Measurements from ENCODE around the gene KIF3A. TPM values are rescaled to one million over a fixed set of nuclear protein-coding genes. Genes with fewer than 3 reads are reported as not detected.
"Not testable (repeated sequence)": the region's sequence is repeated elsewhere in the genome, so short reads cannot be mapped to it uniquely, and the experiment has no call there.

The KIF3A gene
- total RNA-seq, 1 donor: 5.6 TPM

- no peaks in the 10 kb centered on the region for H3K9me3 ChIP-seq (ENCODE audit: low read depth, low read length)
- H3K4me3 ChIP-seq (ENCODE audit: low read length): no peak overlapping the region
- H3K4me1 ChIP-seq (ENCODE audit: insufficient read depth, low read length): peaks cover 12% of the 10 kb centered on the region
- no peaks in the 10 kb centered on the region for H3K27me3 ChIP-seq (ENCODE audit: insufficient read depth, low read length)
These were observed 3.7 kb downstream of the KIF3A start for GRCh38 chr5:132733499-132734148.

DNA sequence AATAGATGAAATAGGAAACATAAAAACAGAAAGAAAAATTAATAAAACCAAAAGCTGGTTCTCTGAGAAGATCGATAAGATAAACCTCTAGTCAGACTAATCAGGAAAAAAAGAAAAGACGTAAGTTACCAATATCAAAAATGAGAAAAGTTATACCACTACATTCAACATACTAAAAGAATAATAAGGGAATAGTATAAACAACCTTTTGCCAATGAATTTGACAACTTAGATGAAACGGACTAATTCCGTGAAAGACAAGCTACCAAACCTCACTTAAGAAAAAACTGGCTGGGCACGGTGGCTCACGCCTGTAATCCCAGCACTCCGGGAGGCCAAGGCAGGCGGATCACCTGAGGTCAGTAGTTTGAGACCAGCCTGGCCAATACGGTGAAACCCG is 7.5 kb downstream of the KIF3A start:
- Histone ChIP-seq H3K9me3 (ENCODE audit: low read depth, low read length) (no peaks in the 10 kb centered on the region), H3K4me3 (ENCODE audit: low read length) (no peak overlapping the region), H3K27me3 (ENCODE audit: insufficient read depth, low read length) (no peaks in the 10 kb centered on the region)

GRCh38 chr5:132725745-132726144 is 11.6 kb downstream of the KIF3A start:
- Histone ChIP-seq H3K9me3 (ENCODE audit: low read depth, low read length) (no peaks in the 10 kb centered on the region), H3K4me3 (ENCODE audit: low read length) (no peak overlapping the region), H3K4me1 (ENCODE audit: insufficient read depth, low read length) (no peaks in the 10 kb centered on the region), H3K27me3 (ENCODE audit: insufficient read depth, low read length) (no peaks in the 10 kb centered on the region)

More for the DNA sequence above, 7.5 kb downstream of the KIF3A start:
- no peaks in the 10 kb centered on the region for H3K4me1 ChIP-seq (ENCODE audit: insufficient read depth, low read length)

DNA sequence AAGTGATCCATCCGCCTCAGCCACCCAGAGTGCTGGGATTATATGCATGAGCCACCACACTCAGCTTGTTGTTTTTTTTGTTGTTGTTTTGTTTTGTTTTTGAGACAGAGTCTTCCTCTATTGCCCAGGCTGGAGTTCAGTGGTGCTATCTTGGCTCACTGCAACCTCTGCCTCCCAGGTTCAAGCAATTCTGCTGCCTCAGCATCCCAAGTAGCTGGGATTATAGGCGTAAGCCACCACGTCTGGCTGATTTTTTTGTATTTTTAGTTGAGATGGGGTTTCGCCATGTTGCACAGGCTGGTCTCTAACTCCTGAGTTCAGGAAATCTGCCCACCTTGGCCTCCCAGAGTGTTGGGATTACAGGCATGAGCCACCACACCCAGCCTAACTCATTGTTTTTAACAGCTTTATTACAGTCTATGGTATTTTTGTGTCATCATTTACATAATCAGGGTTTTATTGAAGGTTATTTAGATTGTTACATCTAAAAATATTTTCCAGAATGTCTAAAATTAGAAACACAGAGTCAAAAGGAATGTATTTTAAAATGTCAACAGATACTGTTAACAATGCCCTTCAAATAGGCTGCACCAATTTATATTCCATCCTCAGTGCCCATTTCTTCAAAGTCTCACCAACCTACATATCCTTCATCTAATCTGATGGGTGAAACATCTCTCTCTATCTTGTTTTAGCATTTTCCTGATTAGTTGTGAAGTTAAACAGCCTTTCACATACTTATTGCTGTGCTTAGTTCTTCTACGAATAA is 18.6 kb downstream of the KIF3A start:
- H3K27me3 ChIP-seq (ENCODE audit: insufficient read depth, low read length): no peaks in the 10 kb centered on the region
- no peak overlapping the region for H3K4me3 ChIP-seq (ENCODE audit: low read length)
- H3K4me1 ChIP-seq (ENCODE audit: insufficient read depth, low read length): no peaks in the 10 kb centered on the region
- no peaks in the 10 kb centered on the region for H3K9me3 ChIP-seq (ENCODE audit: low read depth, low read length)

- Histone ChIP-seq H3K27me3 (ENCODE audit: insufficient read depth, low read length) (no peaks in the 10 kb centered on the region), H3K4me1 (ENCODE audit: insufficient read depth, low read length) (no peaks in the 10 kb centered on the region), H3K4me3 (ENCODE audit: low read length) (no peak overlapping the region), H3K9me3 (ENCODE audit: low read depth, low read length) (no peaks in the 10 kb centered on the region)
These were observed 22.7 kb downstream of the KIF3A start for GRCh38 chr5:132714456-132715307.

DNA sequence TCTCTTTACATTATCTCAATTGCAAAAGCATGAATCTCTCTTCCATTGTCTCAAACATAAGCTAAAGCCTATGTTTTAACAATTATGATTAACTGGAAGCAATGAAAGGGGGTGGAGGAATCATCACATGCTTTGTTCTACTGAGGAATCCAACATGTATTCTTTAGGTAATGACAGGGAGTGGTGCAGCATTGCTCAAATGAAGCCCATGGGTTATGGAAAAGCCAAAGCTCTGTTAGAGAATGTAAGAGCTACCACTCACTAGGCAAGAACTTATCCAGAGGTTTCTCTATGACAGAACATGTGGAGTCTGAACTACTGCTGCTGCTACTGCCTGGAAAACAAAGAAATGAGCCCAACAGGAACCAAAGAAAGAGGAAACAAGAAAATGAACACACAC is 28.7 kb downstream of the KIF3A start:
- Histone ChIP-seq H3K4me1 (ENCODE audit: insufficient read depth, low read length) (no peaks in the 10 kb centered on the region), H3K4me3 (ENCODE audit: low read length) (no peak overlapping the region), H3K27me3 (ENCODE audit: insufficient read depth, low read length) (no peaks in the 10 kb centered on the region), H3K9me3 (ENCODE audit: low read depth, low read length) (no peaks in the 10 kb centered on the region)

DNA sequence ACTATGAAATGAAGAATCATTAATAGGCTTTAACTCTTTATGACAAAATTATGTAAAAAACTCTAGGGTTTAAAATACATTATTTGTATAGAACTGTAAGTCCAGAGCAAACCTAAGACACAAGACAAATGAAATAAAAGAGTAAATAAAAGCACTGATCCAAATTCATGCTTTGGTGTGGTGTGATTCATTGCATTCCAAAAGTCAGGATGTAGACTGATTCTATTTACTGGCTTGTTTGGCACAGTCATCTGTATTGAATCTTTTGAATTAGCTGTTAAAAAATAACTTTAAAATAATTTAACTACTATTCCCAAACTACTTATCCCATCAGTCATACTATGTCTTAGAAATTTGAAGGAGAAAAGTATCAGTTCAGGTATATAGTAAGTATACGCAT is 32.5 kb downstream of the KIF3A start:
- Histone ChIP-seq H3K4me3 (ENCODE audit: low read length) (no peak overlapping the region), H3K4me1 (ENCODE audit: insufficient read depth, low read length) (no peaks in the 10 kb centered on the region), H3K27me3 (ENCODE audit: insufficient read depth, low read length) (no peaks in the 10 kb centered on the region), H3K9me3 (ENCODE audit: low read depth, low read length) (no peaks in the 10 kb centered on the region)

GRCh38 chr5:132695956-132696355 is 41.4 kb downstream of the KIF3A start:
- H3K27me3 ChIP-seq (ENCODE audit: insufficient read depth, low read length): no peaks in the 10 kb centered on the region
- H3K4me3 ChIP-seq (ENCODE audit: low read length): no peak overlapping the region
- no peaks in the 10 kb centered on the region for H3K4me1 ChIP-seq (ENCODE audit: insufficient read depth, low read length)
- H3K9me3 ChIP-seq (ENCODE audit: low read depth, low read length): no peaks in the 10 kb centered on the region

DNA sequence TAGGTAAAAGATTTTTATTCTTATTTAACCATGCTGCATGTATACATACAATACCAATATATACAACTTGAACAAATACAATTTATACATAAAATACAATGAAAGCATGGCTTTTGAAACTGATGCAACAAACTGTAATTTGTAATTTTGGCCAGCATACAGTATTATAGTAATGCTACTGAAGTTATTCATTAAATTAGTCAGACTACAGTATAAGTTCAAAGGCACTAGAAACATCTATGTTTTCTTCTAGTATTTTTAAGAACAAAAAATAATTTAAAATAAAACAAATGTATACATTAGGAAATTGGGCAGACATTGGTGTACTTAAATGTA is 44.7 kb downstream of the KIF3A start:
- Histone ChIP-seq H3K27me3 (ENCODE audit: insufficient read depth, low read length) (no peaks in the 10 kb centered on the region), H3K4me1 (ENCODE audit: insufficient read depth, low read length) (peaks cover 15% of the 10 kb centered on the region), H3K4me3 (ENCODE audit: low read length) (no peak overlapping the region), H3K9me3 (ENCODE audit: low read depth, low read length) (no peaks in the 10 kb centered on the region)

DNA sequence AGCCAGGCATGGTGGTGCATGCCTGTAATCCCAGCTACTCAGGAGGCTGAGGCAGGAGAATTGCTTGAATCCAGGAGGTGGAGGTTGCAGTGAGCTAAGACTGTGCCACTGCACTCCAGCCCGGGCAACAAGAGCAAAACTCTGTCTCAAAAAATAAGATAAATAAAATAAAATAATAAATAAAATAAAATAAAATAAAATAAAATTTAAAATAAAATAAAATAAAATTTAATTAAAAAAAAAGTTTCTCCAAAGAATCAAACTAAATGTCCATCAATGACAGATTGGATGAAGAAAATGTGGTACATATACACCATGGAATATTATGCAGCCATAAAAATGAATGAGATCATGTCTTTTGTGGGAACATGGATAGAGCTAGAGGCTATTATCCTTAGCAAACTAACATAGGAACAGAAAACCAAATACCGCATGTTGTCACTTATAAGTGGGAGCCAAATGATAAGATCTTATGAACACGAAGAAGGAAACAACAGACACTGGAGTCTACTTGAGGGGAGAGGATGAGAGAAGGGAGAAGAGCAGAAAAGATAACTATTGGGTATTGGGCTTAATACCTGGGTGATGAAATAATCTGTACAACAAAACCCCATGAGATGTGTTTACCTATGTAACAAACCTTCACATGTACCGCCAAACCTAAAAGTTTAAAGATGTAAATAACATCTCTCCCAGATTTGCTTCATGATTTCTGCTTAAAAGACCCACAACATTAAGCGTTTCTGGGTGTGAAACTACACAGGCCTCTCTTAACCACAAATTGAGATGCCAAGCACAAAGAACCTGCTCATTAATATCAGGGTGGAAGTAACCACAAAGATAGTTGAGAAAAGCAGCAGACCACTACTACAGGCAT is 45.4 kb downstream of the KIF3A start:
- peaks cover 15% of the 10 kb centered on the region for H3K4me1 ChIP-seq (ENCODE audit: insufficient read depth, low read length)
- not testable (repeated sequence) for H3K9me3 ChIP-seq (ENCODE audit: low read depth, low read length); H3K27me3 ChIP-seq (ENCODE audit: insufficient read depth, low read length); H3K4me3 ChIP-seq (ENCODE audit: low read length)

GRCh38 chr5:132690156-132690555 is 47.2 kb downstream of the KIF3A start:
- Histone ChIP-seq H3K4me3 (ENCODE audit: low read length) (no peak overlapping the region), H3K27me3 (ENCODE audit: insufficient read depth, low read length) (no peaks in the 10 kb centered on the region), H3K4me1 (ENCODE audit: insufficient read depth, low read length) (peaks cover 15% of the 10 kb centered on the region), H3K9me3 (ENCODE audit: low read depth, low read length) (no peaks in the 10 kb centered on the region)

GRCh38 chr5:132689513-132689912 is 47.8 kb downstream of the KIF3A start:
- Histone ChIP-seq H3K4me3 (ENCODE audit: low read length) (no peak overlapping the region), H3K27me3 (ENCODE audit: insufficient read depth, low read length) (no peaks in the 10 kb centered on the region), H3K9me3 (ENCODE audit: low read depth, low read length) (no peaks in the 10 kb centered on the region), H3K4me1 (ENCODE audit: insufficient read depth, low read length) (peaks cover 15% of the 10 kb centered on the region)

DNA sequence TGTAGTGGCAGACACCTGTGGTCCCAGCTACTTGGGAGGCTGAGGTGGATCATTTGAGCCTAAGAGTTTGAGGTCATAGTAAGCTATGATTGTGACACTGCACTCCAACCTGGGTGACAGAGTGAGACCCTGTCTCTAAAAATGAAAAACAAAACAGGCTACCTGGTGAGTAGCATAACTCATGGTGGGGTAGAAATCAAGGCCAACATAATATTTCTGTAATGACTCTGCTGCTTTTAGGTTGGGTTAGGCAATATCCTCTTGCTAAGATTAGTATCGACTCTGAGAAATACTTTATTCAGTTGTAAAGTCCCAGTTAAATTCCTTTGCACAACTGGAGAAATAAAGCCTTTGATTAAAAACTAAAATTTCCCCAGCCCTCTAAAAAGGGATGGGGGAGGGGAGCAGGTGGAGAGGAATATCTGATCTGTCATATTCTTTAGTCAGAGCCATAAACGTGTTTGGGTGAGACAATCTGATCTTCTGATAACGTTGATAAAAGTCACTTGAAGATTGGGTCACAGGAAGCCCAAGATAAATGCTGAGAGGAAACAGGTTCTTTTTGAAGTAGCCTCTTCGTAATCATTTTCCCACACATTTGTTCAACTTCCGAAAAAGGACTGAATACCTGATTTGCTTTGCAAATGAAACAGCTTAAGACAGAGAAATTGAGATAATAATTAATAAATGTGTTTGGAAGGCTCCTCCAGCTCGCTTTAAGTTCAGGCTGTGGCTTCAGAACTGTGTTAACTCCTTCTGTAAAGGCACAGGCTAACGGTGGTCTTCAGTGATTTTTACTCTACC is 48.6 kb downstream of the KIF3A start:
- Histone ChIP-seq H3K4me3 (ENCODE audit: low read length) (no peak overlapping the region), H3K27me3 (ENCODE audit: insufficient read depth, low read length) (no peaks in the 10 kb centered on the region), H3K4me1 (ENCODE audit: insufficient read depth, low read length) (peaks cover 15% of the 10 kb centered on the region), H3K9me3 (ENCODE audit: low read depth, low read length) (no peaks in the 10 kb centered on the region)

- no peaks in the 10 kb centered on the region for H3K9me3 ChIP-seq (ENCODE audit: low read depth, low read length)
- no peak overlapping the region for H3K4me3 ChIP-seq (ENCODE audit: low read length)
These were observed 49.4 kb downstream of the KIF3A start for GRCh38 chr5:132687995-132688394.

More at GRCh38 chr5:132687995-132688394, 49.4 kb downstream of the KIF3A start:
- peaks cover 15% of the 10 kb centered on the region for H3K4me1 ChIP-seq (ENCODE audit: insufficient read depth, low read length)
- no peaks in the 10 kb centered on the region for H3K27me3 ChIP-seq (ENCODE audit: insufficient read depth, low read length)
